SK-N-MC (cell line): Measurements from ENCODE around the gene TRIM24.

Source experiments
- EZH2 ChIP-seq: fragments of 200-600 bp; sonication (generic); IDR thresholded peaks from one replicate; pipeline ENCODE4 v1.6.1; 2017; ENCODE audit warnings: antibody characterized with exemption
- FOXP2 ChIP-seq: optimal IDR thresholded peaks from 2 replicates; pipeline ENCODE3; 2011; ENCODE audit warnings: mild to moderate bottlenecking, moderate library complexity; ENCODE audit not compliant: insufficient read depth; ENCODE audit errors: extremely low read length, control extremely low read depth
- POLR2AphosphoS5 ChIP-seq: IDR thresholded peaks from 2 replicates; pipeline ENCODE4 v1.6.1; 2012; ENCODE audit warnings: mild to moderate bottlenecking, low read depth, low read length, borderline replicate concordance

DNA sequence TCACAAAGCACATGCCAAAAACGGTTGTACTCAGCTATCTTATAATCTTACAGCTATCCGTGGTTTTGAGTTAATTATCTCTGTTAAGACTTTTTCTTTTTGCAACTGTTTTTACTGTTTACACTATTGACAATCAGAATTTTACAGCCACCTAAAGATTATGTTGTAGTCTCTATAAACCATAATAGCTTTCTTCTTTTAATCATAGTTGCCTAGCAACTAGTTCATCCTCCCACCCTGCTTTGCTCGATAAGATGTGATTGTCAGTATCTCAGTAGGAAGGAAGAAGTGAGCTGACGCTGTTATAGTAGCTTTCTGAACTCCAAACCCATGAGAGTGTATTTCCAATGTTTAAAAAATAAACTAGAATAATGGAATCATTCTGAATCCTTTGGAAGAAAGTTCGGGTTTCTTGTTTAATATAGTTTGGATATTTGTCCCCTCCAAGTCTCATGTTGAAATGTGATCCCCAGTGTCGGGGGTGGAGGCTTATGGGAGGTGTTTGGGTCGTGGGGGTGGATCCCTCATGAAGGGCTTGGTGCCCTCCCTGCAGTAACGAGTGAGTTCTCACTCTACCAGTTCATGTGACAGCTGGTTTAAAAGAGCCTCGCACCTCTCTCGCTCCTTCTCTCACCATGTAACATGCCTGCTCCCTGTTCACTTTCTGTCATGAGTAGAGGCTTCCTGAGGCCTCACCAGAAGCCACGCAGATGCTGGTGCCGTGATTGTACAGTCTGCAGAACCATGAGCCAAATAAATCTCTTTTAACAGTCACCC is 173.0 kb downstream of the TRIM24 start:
- no peak for TF ChIP-seq FOXP2
- no peak for TF ChIP-seq EZH2
- no peak for TF ChIP-seq POLR2AphosphoS5
